ENCODE results near the gene PILRA.

- TF ChIP-seq POLR2A (IDR thresholded peaks at IDR 0.05) (no peak), CTCF (IDR thresholded peaks at IDR 0.05) (no peak)
Observed at GRCh38 chr7:100352984-100353684, 20.2 kb upstream of the PILRA start.

Measured in uterus (tissue), 2 donors.